Measurements from ENCODE around the gene MRPL58. TPM values are rescaled to one million over a fixed set of nuclear protein-coding genes. Genes with fewer than 3 reads are reported as not detected.
"Not testable (repeated sequence)": the region's sequence is repeated elsewhere in the genome, so short reads cannot be mapped to it uniquely, and the experiment has no call there.

MRPL58 gene
- total and polyA plus RNA-seq, 2 donors = 14.5 to 38.7 TPM

DNA sequence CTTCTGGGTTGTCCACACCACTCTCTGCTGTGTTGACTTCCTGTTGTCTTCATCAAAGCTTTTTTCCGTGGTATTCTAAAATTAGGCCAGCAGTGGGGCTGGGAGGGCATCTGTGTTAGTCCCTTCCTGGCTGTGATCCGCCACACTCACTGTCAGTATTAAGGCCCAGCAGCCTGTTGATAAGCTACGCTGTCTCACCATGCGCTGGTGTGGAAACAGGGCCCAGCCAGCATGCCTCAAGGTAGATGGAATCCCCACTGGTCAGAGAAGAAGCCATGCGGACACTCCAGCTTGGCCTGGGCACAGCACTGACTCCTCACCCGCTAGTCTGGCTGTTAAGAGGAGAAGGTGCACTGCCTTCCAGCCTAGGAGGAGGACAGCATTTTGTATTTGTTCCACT lies 13.7 kb upstream of the MRPL58 start:
- Histone ChIP-seq H3K4me3 (ENCODE audit: low read depth, low read length) (no peak overlapping the region), H3K4me1 (ENCODE audit: insufficient read depth) (no peaks in the 10 kb centered on the region), H3K36me3 (ENCODE audit: insufficient read depth) (no peaks in the 10 kb centered on the region), H3K27ac (ENCODE audit: low read depth) (no peak overlapping the region)
- no peak for DNase-seq (ENCODE audit: extremely low spot score)
- 84% methylated on average over 6 of the region's 6 CpGs for WGBS

DNA sequence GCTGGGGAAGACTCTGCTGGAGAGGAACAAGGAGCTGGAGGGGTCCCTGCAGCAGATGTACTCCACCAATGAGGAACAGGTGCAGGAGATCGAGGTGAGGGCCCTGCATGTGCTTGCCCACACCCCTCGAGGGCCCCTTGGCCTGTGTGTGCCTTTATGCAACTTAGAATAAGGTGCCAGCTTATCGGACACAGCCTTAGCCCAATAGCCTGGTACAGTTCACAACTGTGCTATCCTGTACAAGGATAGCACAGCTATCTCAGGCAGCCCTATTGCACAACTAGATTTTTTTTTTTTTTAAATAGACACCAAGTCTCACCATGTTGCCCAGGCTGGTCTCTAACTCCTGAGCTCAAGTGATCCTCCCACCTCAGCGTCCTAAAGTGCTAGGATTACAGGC lies 12.9 kb upstream of the MRPL58 start:
- Histone ChIP-seq H3K36me3 (ENCODE audit: insufficient read depth) (no peaks in the 10 kb centered on the region), H3K4me3 (ENCODE audit: low read depth, low read length) (no peak overlapping the region), H3K4me1 (ENCODE audit: insufficient read depth) (no peaks in the 10 kb centered on the region), H3K27ac (ENCODE audit: low read depth) (no peak overlapping the region)
- WGBS = 91% methylated on average over 4 of the region's 4 CpGs
- no peak for DNase-seq (ENCODE audit: extremely low spot score)

GRCh38 chr17:75001915-75002843 lies 10.3 kb upstream of the MRPL58 start:
- Histone ChIP-seq H3K36me3 (ENCODE audit: insufficient read depth) (no peaks in the 10 kb centered on the region), H3K4me3 (ENCODE audit: low read depth, low read length) (no peak overlapping the region), H3K4me1 (ENCODE audit: insufficient read depth) (no peaks in the 10 kb centered on the region), H3K27ac (ENCODE audit: low read depth) (no peak overlapping the region)
- 92% methylated on average over 15 of the region's 15 CpGs for WGBS
- DNase-seq (ENCODE audit: extremely low spot score) = no peak

DNA sequence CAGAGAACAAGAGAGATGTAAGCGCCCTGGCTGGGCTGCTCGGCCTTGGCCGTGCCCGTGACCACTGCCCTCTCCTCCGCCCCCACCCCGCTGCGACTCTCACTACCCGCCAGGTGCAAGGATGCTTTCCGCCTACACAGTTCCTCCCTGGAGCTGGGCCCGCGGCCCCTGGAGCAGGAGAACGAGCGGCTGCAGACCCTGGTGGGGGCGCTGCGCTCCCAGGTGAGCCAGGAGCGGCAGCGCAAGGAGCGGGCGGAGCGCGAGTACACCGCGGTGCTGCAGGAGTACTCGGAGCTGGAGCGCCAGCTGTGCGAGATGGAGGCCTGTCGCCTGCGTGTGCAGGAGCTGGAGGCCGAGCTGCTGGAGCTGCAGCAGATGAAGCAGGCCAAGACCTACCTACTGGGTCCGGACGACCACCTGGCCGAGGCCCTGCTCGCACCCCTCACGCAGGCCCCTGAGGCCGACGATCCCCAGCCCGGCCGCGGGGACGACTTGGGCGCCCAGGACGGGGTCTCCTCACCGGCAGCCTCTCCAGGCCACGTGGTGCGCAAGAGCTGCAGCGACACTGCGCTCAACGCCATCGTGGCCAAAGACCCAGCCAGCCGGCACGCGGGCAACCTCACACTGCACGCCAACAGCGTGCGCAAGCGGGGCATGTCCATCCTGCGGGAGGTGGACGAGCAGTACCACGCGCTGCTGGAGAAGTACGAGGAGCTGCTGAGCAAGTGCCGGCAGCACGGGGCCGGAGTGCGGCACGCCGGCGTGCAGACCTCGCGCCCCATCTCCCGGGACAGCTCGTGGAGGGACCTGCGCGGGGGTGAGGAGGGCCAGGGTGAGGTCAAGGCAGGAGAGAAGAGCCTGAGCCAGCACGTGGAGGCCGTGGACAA lies 9.2 kb upstream of the MRPL58 start:
- 88% methylated on average over 76 of the region's 76 CpGs for WGBS
- H3K36me3 ChIP-seq (ENCODE audit: insufficient read depth) = no peaks in the 10 kb centered on the region
- H3K4me1 ChIP-seq (ENCODE audit: insufficient read depth) = no peaks in the 10 kb centered on the region
- H3K27ac ChIP-seq (ENCODE audit: low read depth) = no peak overlapping the region
- H3K4me3 ChIP-seq (ENCODE audit: low read depth, low read length) = no peak overlapping the region
- DNase-seq (ENCODE audit: extremely low spot score) = no peak

DNA sequence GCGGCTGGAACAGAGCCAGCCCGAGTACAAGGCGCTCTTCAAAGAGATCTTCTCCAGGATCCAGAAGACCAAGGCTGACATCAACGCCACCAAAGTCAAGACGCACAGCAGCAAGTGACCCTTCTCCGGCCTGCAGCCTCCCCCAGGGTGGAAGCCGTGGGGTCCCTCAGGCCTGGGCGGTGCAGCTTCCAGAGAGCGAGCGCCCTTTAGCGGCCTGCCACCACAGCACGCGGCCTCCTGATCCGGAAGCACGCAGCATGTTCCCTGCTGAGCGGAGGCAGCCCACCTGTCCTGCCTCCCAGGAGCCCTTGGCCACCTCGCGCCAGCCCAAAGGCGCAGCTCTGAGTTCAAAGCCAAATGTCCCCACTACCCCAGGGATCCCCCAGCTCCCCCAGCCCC lies 8.5 kb upstream of the MRPL58 start:
- H3K27ac ChIP-seq (ENCODE audit: low read depth) = no peak overlapping the region
- no peaks in the 10 kb centered on the region for H3K4me1 ChIP-seq (ENCODE audit: insufficient read depth)
- no peaks in the 10 kb centered on the region for H3K36me3 ChIP-seq (ENCODE audit: insufficient read depth)
- H3K4me3 ChIP-seq (ENCODE audit: low read depth, low read length) = no peak overlapping the region
- 95% methylated on average over 19 of the region's 19 CpGs for WGBS
- no peak for DNase-seq (ENCODE audit: extremely low spot score)

GRCh38 chr17:75004371-75004770 lies 8.1 kb upstream of the MRPL58 start:
- 97% methylated on average over 3 of the region's 3 CpGs for WGBS

DNA sequence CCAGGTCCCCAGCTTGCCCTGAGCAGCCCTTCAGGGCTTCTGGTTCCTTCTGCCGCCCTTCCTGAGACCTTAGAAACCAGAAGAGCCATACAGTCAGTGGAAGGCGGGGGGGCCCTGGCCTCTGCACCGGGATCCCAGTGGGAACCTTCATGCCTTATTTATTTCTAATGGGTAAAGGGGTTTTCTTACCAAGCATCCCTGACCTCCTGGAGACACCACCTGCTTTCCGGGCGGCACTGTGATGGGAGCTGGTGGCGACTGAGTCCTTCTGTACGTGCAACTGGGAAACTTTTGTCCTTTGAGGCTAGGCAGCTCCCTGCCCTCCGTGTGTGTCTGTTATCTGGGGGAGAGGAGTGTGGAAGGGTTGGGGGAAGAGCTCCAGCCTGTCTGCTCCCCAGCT lies 7.2 kb upstream of the MRPL58 start:
- Histone ChIP-seq H3K4me1 (ENCODE audit: insufficient read depth) (no peaks in the 10 kb centered on the region), H3K4me3 (ENCODE audit: low read depth, low read length) (no peak overlapping the region), H3K36me3 (ENCODE audit: insufficient read depth) (no peaks in the 10 kb centered on the region), H3K27ac (ENCODE audit: low read depth) (no peak overlapping the region)
- WGBS = 89% methylated on average over 8 of the region's 8 CpGs
- no peak for DNase-seq (ENCODE audit: extremely low spot score)

More at GRCh38 chr17:75004371-75004770, 8.1 kb upstream of the MRPL58 start:
- Histone ChIP-seq H3K36me3 (ENCODE audit: insufficient read depth) (no peaks in the 10 kb centered on the region), H3K27ac (ENCODE audit: low read depth) (no peak overlapping the region), H3K4me3 (ENCODE audit: low read depth, low read length) (no peak overlapping the region), H3K4me1 (ENCODE audit: insufficient read depth) (no peaks in the 10 kb centered on the region)
- no peak for DNase-seq (ENCODE audit: extremely low spot score)

GRCh38 chr17:75006084-75006483 lies 6.4 kb upstream of the MRPL58 start:
- not testable (repeated sequence) for H3K4me1 ChIP-seq (ENCODE audit: insufficient read depth); H3K36me3 ChIP-seq (ENCODE audit: insufficient read depth); H3K4me3 ChIP-seq (ENCODE audit: low read depth, low read length); H3K27ac ChIP-seq (ENCODE audit: low read depth); DNase-seq (ENCODE audit: extremely low spot score)
- 95% methylated on average over 6 of the region's 6 CpGs for WGBS

DNA sequence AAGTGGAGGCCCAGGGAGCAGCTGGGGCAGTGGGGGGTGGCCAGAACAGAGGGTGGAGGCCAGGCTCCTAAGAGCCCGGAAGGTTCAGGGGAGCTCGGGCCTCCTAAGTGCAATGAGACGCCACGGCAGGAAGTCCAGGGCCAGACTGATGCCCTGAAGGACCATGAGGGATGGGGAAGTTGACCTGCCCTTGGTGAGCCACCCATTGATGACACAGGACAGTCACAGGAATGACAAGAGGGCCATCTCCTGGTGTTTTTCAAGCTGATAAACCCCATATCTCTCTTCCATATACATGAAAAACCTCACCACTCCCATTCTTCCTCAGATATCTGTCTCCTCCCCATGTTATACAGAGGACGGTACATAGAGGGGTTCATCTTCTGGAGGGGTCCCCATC lies 5.8 kb upstream of the MRPL58 start:
- Histone ChIP-seq H3K36me3 (ENCODE audit: insufficient read depth) (no peaks in the 10 kb centered on the region), H3K4me3 (ENCODE audit: low read depth, low read length) (no peak overlapping the region), H3K27ac (ENCODE audit: low read depth) (no peak overlapping the region), H3K4me1 (ENCODE audit: insufficient read depth) (no peaks in the 10 kb centered on the region)
- WGBS = 89% methylated on average over 5 of the region's 5 CpGs
- no peak for DNase-seq (ENCODE audit: extremely low spot score)

DNA sequence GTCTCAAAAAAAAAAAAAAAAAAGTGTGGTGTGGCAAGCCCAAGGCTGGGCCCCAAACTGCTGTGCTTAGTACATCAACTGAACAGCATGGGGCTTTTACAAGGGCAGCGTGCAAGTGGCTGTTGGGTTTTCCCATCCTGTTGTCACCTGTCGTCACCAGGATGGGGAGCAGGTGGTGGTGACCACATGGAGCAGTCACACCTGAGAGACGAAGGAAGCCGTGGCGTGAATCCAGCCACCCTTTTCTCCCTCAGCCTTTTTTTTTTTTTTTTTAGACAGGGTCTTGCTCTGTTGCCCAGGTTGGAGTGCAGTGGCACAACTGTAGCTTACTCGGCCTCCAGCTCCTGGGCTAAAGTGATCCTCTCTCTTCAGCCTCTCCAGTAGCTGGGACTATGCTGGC lies 4.1 kb upstream of the MRPL58 start:
- WGBS = 90% methylated on average over 6 of the region's 6 CpGs
- H3K4me3 ChIP-seq (ENCODE audit: low read depth, low read length) = no peak overlapping the region
- no peak overlapping the region for H3K27ac ChIP-seq (ENCODE audit: low read depth)
- H3K36me3 ChIP-seq (ENCODE audit: insufficient read depth) = no peaks in the 10 kb centered on the region
- H3K4me1 ChIP-seq (ENCODE audit: insufficient read depth) = peaks cover 2% of the 10 kb centered on the region
- DNase-seq (ENCODE audit: extremely low spot score) = no peak

DNA sequence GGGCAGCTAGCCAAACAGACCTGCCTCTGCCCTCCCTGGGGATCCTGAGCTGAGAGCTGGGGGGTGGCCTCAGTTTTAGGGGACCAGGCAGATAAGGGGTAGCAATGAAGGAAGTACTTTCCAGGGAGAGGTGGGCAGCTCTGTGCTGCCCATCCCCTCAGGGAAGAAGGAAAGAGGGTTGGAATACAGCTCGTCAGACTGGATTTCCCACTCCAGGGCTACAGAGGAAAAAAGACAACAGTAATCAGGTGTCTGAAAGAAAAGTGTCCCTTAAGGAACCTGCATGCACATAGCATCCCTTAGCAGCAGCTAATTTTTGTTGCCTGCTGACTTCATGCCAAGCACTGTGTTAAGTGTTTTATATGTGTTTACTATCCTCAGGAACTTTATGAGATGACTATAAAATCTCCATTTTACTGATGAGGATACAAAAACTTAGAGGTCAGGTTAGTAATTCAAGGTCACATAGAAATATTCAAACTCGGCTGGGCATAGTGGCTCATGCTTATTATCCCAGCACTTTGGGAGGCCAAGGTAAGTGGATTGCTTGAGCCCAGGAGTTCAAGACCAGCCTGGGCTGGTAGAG lies 3.2 kb upstream of the MRPL58 start:
- Histone ChIP-seq H3K27ac (ENCODE audit: low read depth) (no peak overlapping the region), H3K36me3 (ENCODE audit: insufficient read depth) (no peaks in the 10 kb centered on the region), H3K4me3 (ENCODE audit: low read depth, low read length) (no peak overlapping the region), H3K4me1 (ENCODE audit: insufficient read depth) (peaks cover 4% of the 10 kb centered on the region)
- DNase-seq (ENCODE audit: extremely low spot score) = no peak
- WGBS = 62% methylated on average over 2 of the region's 2 CpGs

DNA sequence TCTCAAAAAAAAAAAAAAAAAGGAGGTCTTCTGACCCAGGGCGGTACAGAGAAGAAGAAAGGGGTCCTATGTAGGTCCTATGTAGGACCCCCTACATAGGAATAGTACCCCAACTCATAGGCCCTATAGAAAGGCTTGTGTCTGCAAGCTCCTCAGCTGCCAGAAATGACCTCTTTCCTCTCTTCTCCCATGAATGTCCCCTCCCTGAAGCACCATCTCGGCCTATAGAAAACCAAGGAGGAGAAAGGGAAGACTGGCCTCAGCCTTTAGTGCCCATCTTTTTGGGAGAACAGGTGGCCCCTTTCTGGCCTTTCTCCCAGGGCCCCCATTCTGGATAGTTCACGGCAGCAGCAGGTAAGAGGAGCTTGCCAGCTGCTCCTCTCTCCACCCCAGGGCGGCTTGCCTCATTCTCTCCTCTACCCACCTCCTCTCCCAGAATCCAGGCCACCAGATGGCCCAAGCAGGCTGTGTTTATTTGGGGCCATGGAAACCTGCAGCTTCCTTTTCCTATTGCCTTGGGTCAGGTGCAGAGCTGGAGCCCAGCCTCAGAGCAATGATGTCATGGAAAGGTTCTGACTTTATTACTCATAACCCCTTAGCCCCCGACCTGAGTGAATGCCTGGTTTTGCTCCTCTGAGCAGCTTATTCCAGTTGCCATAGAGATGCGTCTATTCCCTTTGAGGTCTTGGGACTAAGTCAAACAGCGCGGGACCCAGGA lies 1.6 kb upstream of the MRPL58 start:
- DNase-seq (ENCODE audit: extremely low spot score) = no peak
- no peak overlapping the region for H3K27ac ChIP-seq (ENCODE audit: low read depth)
- H3K4me1 ChIP-seq (ENCODE audit: insufficient read depth) = peaks cover 4% of the 10 kb centered on the region
- 53% methylated on average over 8 of the region's 8 CpGs for WGBS
- no peak overlapping the region for H3K4me3 ChIP-seq (ENCODE audit: low read depth, low read length)
- H3K36me3 ChIP-seq (ENCODE audit: insufficient read depth) = no peaks in the 10 kb centered on the region

DNA sequence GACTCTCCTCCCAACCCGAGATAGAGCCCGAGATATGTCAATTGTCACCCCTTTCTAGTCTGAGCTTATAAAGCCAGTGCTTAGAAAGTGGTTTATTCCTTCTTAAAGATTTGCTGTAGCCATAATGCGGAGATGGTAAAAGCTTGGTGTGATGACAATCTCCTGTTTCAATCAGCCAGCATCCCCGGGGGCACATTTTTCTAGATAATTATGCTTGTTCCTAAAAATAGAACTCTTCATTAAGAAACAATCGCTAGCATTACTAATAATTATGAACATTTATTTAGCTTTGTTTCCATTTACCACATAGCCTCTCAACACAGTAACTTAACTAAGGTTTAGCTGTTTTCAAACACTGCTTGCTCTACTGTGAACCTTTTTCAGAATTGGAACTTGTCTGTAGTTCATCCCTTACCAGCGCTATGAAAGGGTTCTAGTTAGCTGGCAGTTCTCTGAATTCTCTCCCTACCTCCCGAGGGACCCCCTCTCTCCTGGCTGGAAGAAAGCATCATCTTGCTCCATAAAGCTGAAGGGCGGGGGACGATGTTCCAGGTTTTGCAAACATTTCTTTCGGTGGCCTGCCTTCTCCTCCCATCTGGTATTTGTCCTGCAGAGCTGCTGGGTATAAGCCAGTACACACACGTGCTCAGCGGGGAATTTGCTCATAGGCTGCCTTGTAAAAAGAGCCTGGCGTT lies 922 bp upstream of the MRPL58 start:
- H3K4me3 ChIP-seq (ENCODE audit: low read depth, low read length) = no peak overlapping the region
- peaks cover 4% of the 10 kb centered on the region for H3K4me1 ChIP-seq (ENCODE audit: insufficient read depth)
- no peak overlapping the region for H3K27ac ChIP-seq (ENCODE audit: low read depth)
- H3K36me3 ChIP-seq (ENCODE audit: insufficient read depth) = no peaks in the 10 kb centered on the region
- no peak for DNase-seq (ENCODE audit: extremely low spot score)
- WGBS = 18% methylated on average over 13 of the region's 13 CpGs

Data from urinary bladder (tissue), 4 donors.